ENCODE data around the gene PCGF3.

The PCGF3 gene, protein sequence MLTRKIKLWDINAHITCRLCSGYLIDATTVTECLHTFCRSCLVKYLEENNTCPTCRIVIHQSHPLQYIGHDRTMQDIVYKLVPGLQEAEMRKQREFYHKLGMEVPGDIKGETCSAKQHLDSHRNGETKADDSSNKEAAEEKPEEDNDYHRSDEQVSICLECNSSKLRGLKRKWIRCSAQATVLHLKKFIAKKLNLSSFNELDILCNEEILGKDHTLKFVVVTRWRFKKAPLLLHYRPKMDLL

GRCh38 chr4:705278-706082 lies at the start of gene PCGF3:
Gene PCGF3, plus strand, starts transcription at chr4:705832. Its CDS starts 27,849 bp downstream, at chr4:733681.
- peak; percentile 96 for DNase-seq

DNA sequence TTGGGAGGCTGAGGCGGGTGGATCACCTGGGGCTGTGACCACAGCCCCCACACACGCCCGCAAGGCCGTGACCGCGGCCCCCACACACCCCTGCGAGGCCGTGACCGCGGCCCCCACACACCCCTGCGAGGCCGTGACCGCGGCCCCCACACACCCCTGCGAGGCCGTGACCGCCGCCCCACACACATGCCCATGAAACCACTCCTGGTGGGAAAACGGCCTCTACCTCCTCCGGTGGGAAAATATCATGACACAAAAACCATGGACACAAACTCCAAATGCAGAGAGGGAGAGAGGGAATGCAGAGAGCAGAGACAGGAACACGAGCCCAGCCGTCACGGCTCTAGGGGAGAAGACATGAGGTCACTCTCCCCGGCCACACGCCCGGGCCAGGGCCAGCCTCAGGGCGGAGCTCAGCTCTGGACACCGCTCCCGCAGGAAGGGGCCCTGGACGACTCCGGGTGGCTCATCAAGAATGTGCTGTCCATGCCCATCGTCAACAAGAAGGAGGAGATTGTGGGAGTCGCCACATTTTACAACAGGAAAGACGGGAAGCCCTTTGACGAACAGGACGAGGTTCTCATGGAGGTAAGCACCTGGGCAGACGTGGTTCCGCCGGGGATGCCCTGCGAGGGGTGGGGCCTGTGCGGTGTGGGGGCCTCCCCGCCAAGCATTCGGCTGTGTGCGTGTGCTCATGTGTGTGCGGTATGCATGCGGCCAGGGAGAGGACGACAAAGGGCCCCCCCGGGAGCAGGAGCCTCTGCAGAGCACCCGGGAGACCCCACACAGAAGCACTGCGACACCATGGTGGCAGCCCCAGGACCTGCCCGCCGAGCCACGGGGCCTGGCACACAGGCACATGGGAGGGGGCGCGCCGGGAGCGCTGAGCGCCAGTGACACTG lies 48.9 kb upstream of the PCGF3 start:
- no peak for DNase-seq

DNA sequence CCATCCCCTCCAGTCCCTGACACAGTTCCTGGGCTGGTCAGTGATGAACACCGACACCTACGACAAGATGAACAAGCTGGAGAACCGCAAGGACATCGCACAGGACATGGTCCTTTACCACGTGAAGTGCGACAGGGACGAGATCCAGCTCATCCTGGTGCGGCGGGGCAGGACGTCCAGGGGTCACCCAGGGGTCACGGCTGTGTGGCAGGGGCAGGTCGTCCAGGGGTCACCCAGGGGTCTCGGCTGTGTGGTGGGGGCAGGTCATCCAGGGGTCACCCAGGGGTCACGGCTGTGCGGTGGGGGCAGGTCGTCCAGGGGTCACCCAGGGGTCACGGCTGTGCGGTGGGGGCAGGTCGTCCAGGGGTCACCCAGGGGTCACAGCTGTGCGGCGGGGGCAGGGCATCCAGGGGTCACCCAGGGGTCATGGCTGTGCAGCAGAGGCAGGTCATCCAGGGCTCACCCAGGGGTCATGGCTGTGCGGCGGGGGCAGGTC lies 48.2 kb upstream of the PCGF3 start:
- no peak for DNase-seq

- no peak for DNase-seq
Measured at GRCh38 chr4:657834-658667, 47.6 kb upstream of the PCGF3 start.

DNA sequence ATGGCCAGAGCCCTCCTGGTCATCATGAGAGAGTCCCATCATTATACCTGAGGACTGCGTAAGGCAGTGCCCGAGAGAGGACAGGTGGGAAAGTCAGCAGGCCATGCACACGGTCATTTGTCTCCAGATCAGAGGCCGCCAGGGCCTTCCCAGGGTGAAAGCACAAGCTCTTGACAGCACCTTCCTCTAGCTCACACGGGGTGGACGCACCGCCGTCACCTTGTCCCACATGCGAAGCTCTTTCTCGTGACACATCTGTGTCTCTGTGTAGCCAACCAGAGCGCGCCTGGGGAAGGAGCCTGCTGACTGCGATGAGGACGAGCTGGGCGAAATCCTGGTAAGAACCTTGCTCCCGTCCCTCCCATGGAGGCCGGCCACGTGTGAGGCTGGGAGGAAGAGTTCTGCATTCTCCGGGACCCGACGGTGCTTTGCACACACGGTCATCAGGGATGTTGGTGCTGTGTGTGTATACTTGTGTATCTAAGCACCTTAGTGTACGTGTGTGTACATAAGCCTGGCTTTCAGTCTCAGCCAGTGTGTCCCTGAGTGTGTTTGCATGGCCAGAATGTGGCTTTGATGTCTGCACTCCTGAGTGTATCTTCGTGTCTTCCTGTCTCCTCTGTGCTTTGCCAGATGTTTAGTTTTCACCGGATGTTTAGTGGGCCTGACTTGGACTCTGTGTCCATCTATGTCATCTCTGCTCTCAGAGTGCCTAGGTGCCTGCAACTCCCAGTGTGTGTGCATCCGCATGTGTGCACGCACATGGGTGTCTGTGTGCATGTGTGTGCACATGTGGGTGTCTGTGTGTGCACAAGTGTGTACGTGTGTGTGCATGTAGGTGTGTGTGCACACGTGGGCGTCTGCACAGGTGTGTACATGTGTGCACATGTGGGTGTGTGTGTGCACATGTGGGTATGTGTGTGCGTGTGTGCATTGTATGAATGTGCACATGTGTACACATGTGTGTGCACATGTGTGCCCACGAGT lies 46.7 kb upstream of the PCGF3 start:
- DNase-seq = no peak

DNA sequence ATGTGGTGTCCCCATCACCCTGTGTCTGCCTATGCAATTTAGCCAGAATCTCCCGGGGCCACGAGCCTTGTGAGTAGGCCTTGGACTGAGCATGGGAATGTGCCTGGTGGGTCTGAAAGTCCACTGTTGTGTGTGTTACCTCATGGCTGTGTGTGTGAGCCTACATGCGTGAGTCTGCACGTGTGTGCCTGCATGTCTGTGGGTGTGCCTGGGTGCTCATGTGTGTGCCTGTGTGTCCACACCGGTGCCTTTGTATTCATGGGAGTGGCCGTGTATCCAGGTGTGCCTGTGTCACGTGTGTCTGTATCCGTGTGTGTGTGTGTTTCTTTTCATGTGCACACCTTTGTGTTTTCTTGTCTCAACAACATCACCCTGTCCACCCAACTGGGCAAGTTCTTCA lies 45.8 kb upstream of the PCGF3 start:
- DNase-seq = no peak

DNA sequence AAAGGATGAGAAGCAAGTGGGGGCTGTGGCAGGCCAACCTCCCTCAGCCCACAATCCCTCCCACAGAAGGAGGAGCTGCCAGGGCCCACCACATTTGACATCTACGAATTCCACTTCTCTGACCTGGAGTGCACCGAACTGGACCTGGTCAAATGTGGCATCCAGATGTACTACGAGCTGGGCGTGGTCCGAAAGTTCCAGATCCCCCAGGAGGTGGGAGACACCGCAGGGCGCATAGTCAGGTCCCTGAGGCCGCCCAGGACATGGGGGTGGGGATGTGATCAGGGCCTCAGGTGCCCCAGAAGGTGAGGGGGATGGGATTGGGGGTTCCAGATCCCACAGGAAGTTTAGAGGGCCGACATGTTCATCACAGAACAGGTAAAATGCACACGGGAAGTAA lies 45.2 kb upstream of the PCGF3 start:
- no peak for DNase-seq

GRCh38 chr4:661231-661630 lies 44.4 kb upstream of the PCGF3 start:
- no peak for DNase-seq

DNA sequence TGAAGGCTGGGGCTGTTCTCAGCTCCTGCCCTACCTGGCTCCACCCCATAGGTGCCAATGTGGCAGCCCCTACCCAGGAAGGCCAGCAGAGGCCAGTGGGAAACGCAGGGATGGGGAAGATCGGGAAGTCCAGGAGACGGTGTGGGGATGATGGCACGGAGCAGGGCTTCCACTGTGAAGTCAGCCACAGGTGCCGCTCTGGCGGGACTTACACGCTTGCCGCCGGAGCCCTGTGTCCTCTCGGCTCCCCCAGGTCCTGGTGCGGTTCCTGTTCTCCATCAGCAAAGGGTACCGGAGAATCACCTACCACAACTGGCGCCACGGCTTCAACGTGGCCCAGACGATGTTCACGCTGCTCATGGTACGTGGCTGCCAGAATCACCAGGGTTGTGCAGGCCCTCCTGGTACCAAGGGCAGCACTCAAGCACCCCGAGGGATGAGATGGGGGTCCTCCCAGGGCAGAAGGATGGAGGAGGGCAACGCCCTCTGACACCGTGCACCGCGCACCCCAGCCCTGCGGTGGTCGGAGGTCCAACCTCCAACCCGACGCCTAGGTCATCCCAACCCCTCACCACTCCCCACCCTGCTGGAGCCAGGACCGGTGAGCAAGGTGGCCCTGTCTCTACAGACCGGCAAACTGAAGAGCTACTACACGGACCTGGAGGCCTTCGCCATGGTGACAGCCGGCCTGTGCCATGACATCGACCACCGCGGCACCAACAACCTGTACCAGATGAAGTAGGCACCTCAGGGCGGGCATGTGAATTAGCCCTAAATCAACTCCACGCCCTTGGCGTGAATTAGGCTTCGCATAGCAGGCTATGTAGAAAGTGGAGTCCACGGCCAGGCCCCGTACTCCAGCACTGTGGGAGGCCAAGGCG lies 43.5 kb upstream of the PCGF3 start:
- no peak for DNase-seq

DNA sequence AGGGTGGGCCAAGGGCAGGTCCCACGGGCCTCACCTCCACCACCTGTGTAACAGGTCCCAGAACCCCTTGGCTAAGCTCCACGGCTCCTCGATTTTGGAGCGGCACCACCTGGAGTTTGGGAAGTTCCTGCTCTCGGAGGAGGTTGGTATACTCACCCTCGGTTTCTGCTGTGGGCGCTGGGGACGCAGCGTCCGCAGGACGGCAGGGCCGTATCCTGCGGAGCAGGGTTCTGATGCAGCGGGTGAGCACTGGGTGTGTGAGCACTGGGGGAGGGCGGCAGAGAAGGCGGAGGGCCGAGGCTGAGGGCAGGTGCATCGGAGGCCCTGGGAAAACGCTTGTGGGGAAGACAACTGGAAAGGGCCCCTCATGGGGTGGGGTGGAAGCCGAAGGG lies 42.6 kb upstream of the PCGF3 start:
- no peak for DNase-seq

- peak; percentile 56 for DNase-seq
Measured at GRCh38 chr4:663438-664428, 41.9 kb upstream of the PCGF3 start.

DNA sequence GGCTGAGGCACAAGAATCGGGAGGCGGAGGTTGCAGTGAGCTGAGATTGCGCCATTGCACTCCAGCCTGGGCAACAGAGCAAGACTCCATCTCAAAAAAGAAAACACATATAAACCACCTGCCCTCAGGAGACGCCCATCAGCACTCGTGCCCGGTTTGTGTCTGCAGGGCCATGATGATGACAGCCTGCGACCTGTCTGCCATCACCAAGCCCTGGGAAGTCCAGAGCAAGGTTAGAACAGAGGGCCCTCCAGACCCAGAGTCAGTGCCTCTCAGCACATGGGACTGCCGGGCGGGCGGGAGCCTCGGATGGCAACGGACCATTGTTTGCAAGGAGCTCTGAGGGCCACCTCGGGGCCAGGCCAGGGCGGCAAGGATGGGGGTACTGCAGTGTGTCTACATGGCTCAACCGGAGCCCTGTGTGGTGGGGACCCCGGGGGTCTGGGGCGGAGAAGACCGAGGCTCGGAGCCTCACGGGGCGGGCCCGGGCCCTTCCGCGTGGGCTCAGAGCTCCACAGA lies 40.9 kb upstream of the PCGF3 start:
- no peak for DNase-seq

- no peak for DNase-seq
Measured at GRCh38 chr4:665381-665750, 40.3 kb upstream of the PCGF3 start.

DNA sequence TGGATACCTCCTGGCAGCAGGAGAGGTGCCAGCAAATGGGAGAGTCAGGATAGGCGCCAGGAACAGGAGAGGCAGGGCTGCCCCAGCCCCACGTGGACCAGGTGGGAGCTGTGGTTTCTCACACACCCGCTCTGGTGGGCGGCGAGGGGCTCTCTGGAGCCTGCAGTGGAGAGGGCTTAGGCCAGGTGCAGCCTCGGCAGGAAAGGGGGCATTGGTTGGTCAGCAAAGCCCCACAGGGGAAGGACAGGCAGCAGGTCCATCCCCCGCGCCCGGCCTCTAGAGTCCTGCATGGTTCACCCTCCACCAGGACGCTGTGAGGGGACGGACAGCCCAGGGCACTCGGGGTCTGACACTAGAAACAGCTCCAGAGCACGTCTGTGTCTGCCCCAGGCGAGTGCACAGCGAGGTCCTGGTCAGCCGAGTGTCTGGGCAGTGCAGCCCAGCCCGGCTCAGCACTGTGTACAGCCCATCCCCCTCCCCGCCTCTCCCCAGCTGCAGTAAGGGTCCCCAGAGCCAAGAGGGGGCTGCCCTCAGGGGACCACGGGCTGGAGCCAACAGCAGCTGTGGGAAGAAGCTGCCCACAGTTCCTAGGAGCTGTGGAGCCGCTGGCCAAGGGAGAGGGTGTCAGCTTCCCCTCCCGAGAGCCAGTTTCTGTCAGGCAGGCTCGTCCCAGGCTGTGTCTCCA lies 39.7 kb upstream of the PCGF3 start:
- DNase-seq = no peak

DNA sequence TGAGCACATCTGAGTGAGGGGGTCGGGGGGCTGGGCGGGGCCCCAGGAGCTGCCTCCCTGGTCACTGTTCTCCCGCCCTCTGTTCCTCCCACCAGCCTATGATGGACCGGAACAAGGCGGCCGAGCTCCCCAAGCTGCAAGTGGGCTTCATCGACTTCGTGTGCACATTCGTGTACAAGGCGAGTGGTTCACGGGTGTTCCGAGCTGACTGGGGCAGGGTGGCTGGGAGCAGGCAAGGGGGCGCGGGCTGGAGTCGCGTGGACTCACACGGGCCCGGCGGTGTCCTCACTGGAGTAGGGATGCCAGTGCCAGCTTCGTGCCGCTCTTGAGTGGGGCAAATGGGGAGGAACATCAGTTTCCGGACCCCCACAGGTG lies 39.2 kb upstream of the PCGF3 start:
- DNase-seq = no peak

- no peak for DNase-seq
Measured at GRCh38 chr4:666822-667544, 38.6 kb upstream of the PCGF3 start.

DNA sequence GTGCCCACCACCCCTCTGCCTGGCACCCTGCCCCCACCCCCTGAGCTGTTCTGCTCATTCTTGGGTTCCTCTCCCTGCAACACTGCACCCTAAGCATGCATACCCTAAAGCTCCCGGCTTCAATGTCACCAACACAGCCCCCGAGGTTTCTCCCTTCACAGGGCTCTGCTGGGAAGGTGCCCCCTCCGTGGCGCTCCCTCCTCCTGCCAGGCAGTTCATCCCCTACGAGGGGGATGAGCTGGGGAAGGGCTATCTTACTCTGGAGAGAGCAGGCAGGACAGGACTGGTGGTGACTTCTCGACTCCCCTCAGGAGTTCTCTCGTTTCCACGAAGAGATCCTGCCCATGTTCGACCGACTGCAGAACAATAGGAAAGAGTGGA lies 38.1 kb upstream of the PCGF3 start:
- DNase-seq = no peak
